ENCODE measurements around the gene GALNT11.
A peak's percentile ranks its signal among the peaks of the same experiment; 100 is the strongest.

Gene GALNT11

DNA sequence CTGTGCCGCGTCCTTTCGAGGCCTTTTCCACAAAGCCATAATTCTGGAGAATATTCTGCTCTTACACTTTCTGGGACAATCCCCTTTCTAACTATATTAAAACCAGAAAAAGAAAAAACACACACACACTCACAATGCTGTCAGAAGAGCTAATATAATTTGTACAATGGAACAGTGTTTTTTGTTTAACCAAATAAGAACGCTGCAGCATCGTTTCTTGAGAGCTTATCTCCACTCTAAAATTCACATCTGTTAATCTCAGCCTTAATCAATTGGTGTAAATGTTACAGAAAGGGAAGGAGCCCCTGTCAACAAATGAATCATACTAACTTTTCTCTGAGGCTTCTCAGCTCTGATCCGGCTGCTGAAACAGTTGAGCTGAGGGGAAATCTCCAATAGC, 123.9 kb downstream of the GALNT11 start:
- DNase-seq (ENCODE audit: low spot score), result no peak

DNA sequence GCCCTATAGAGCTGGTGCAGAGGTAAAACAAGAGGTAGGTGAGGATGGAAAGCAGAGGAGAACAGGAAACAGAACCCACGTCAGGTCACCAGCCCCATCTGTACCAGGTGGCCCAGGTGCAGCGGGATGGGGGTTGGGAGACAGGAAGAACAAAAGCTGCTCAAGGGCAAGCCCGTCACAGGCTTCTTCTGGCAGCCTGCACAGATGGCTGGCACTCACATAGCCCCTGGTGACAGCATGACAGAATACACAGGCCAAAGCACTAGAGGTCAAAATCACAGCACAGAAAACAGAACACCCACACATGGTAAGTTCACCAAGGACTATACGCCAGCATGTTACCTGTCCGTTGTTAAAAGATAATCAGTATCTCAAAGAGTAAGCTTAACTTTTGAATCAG, 126.8 kb downstream of the GALNT11 start:
- DNase-seq (ENCODE audit: low spot score), result no peak

DNA sequence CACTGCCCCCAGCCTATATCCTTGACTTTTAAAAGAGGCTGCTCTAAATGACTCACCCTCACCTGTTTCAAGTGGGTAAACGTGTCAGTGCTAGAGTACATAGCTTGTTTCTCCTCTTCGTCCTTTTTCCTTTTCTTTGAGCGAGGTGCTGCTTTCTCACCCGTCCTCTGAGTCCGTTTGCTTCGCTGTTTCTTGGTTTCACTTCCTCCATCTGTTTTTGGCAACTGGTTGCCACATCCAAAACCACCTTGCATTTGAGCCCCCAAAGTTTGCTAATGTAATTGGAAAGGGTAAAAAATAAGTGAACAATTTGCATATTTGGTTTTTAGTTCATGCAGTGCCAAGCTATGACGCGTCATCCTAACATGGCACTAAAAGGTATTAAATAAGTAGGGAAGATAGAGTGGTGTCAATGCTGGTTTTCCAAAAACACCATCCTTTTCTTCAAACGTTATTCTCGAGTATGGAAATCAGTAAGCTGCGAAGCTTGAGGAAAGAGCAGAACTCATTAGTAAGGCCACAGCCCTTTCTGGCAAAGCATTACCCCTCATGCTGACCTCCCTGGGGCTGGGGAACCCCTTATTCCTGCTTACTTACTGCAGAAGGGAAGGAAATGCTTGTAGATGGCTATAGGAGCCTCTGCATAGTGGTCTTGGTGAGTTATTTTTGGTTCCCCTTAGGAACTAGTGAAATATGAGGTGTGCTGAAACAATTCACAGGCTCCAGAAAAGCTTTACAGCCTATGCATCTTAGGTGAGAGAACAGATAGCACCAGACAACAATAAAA, 133.5 kb downstream of the GALNT11 start:
- DNase-seq (ENCODE audit: low spot score), result peak; percentile 77

DNA sequence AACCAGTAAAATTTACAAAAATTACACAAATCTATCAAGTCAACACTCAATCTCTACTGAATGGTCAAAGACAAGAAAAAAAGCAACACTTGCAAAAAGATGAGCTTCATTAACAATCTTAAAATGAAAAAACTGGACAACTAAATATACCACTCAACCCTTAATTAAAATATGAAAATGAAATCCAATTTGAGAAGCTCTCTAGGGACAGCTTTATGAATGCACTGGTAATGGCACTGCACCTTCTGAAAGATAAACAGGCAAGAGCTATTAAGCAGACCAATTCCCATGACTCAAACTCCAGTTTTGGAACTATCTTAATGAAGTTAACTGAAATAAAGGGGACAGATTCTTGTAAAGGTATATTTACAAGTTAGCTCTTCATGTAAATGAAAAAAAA, 135.7 kb downstream of the GALNT11 start:
- no peak for DNase-seq (ENCODE audit: low spot score)

DNA sequence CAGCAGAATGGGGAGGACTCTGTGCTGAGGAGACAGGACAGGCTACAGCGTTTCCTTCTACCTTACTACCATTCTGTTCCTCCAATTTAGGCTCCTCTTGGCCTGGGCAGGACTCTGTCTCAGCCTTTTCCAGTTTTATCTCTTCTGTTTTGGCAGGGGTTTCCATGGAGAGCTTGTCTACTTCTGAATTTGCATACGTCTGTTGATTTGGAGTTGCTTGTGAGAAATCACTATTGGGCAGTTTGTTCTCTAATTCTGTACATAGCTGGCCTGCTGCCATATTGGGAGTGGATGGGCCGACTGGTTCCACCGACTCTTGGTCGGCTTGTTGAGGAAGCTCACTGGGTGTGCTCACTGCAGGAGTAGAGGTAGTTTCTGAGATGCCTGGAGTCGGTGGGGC, 136.8 kb downstream of the GALNT11 start:
- no peak for DNase-seq (ENCODE audit: low spot score)

Data from germinal center (tissue), 1 donor.